WTC11 (cell line): ENCODE measurements around the gene ICA1.

Experiments used
- CBFB ChIP-seq: sonication (generic); formaldehyde crosslinking; IDR thresholded peaks from 2 replicates; pipeline ENCODE4 v1.8.1; 2022; ENCODE audit warnings: mild to moderate bottlenecking, low read depth, missing genetic modification reagents
- USF2 ChIP-seq: sonication (generic); formaldehyde crosslinking; IDR thresholded peaks from 2 replicates; pipeline ENCODE4 v1.8.1; 2023; ENCODE audit warnings: mild to moderate bottlenecking, missing genetic modification reagents, moderate library complexity

- TF ChIP-seq USF2 (no peak), CBFB (CRISPR knock-in tag) (no peak)
These were observed 82.5 kb downstream of the ICA1 start for GRCh38 chr7:8179486-8179885.
